B cell (primary cell): ENCODE measurements around the gene DLX2. TPM values are rescaled to one million over a fixed set of nuclear protein-coding genes. Genes with fewer than 3 reads are reported as not detected.

Experiments used
- ATAC-seq: fragments of 200-7000 bp; cut with Tn5 transposase; one replicate; pipeline ENCODE4 v1.10.0; 2021; ENCODE audit warnings: low read depth, mild to moderate bottlenecking, moderate number of reproducible peaks, moderate library complexity
- CTCF ChIA-PET: fragments of 350-600 bp; sonication (Branson Sonifier 250); formaldehyde crosslinking; loops from one replicate; lab custom pipeline; 2021; ENCODE audit warnings: antibody characterized with exemption, inconsistent platforms; lab: Charles Lee
- POLR2A ChIA-PET: fragments of 350-600 bp; sonication (Branson Sonifier 250); formaldehyde crosslinking; loops from one replicate; lab custom pipeline; 2021; ENCODE audit warnings: antibody characterized with exemption; lab: Charles Lee
- DNase-seq: peaks from one replicate; pipeline ENCODE4 v3.0.0; 2013
- H2AFZ ChIP-seq: 2 replicates; pipeline ENCODE4 v1.6.1; 2012; ENCODE audit warnings: mild to moderate bottlenecking, low read depth, low read length; ENCODE audit not compliant: insufficient read depth, poor library complexity, severe bottlenecking
- H3K27ac ChIP-seq, 2 donors: 1 replicate in 1 of 2; 2 replicates in 1 of 2; pipeline ENCODE4 v1.5.1; 2012 to 2013; ENCODE audit warnings: low read length in 2 of 2, mild to moderate bottlenecking in 2 of 2, moderate library complexity in 1 of 2
- H3K27me3 ChIP-seq, 4 experiments: fragments of 200-600 bp in 1 of 4; sonication (generic) in 1 of 4; replicated peaks in 1 of 4; 1 replicate in 2 of 4; 2 replicates in 2 of 4; pipeline versions ENCODE4 v1.6.1 to v1.7.0; 2013 to 2016; ENCODE audit warnings: low read length in 3 of 4, mild to moderate bottlenecking in 2 of 4, mixed read lengths in 1 of 4, moderate library complexity in 1 of 4; ENCODE audit not compliant: insufficient read depth in 4 of 4, control insufficient read depth in 3 of 4; ENCODE audit errors: control extremely low read depth in 1 of 4
- H3K36me3 ChIP-seq, 2 experiments: replicated peaks in 1 of 2; 1 replicate in 1 of 2; 2 replicates in 1 of 2; pipeline versions ENCODE4 v1.6.1 to v1.7.1; 2013; ENCODE audit warnings: low read length in 1 of 2; ENCODE audit not compliant: insufficient read depth in 2 of 2, control insufficient read depth in 1 of 2; ENCODE audit errors: control extremely low read depth in 1 of 2, extremely low read depth in 1 of 2
- H3K4me1 ChIP-seq, 2 donors: fragments of 200-600 bp in 1 of 2; sonication (generic) in 1 of 2; 1 replicate in 1 of 2; 2 replicates in 1 of 2; pipeline versions ENCODE4 v1.5.1 to v1.6.1; 2013 to 2017; ENCODE audit warnings: low read length in 2 of 2; ENCODE audit not compliant: control insufficient read depth in 2 of 2, insufficient read depth in 2 of 2
- H3K4me2 ChIP-seq: replicated peaks from 2 replicates; pipeline ENCODE3; 2012; ENCODE audit warnings: mild to moderate bottlenecking, low read depth, low read length; ENCODE audit not compliant: poor library complexity, severe bottlenecking
- H3K4me3 ChIP-seq, 5 experiments: fragments of 200-600 bp in 1 of 5; sonication (generic) in 1 of 5; 1 replicate in 3 of 5; 2 replicates in 2 of 5; pipeline versions ENCODE4 v1.5.1 to v1.7.0; 2011 to 2016; ENCODE audit warnings: low read length in 4 of 5, mild to moderate bottlenecking in 4 of 5, low read depth in 2 of 5, control low read depth in 1 of 5, moderate library complexity in 1 of 5; ENCODE audit not compliant: insufficient read depth in 1 of 5; ENCODE audit errors: control extremely low read depth in 1 of 5, extremely low read depth in 1 of 5
- H3K79me2 ChIP-seq: fragments of 200-600 bp; sonication (generic); one replicate; pipeline ENCODE4 v1.6.0; 2016; ENCODE audit warnings: low read length; ENCODE audit not compliant: control insufficient read depth, insufficient read depth
- H3K9ac ChIP-seq: fragments of 200-600 bp; sonication (generic); 2 replicates; pipeline ENCODE4 v1.6.1; 2017; ENCODE audit warnings: mild to moderate bottlenecking, low read length, moderate library complexity
- H3K9me3 ChIP-seq, 3 donors: one replicate each; pipeline versions ENCODE4 v1.6.1 to v1.7.1; 2013; ENCODE audit warnings: low read length in 2 of 3; ENCODE audit not compliant: control insufficient read depth in 2 of 3, insufficient read depth in 1 of 3; ENCODE audit errors: control extremely low read depth in 1 of 3
- H4K20me1 ChIP-seq: 2 replicates; pipeline ENCODE4 v1.6.0; 2012; ENCODE audit warnings: mild to moderate bottlenecking, low read length; ENCODE audit not compliant: insufficient read depth, control insufficient read depth, poor library complexity, severe bottlenecking
- H3K27ac Mint-ChIP-seq: one replicate; pipeline ENCODE4 v1.8.0; 2021; ENCODE audit warnings: mixed read lengths
- H3K27me3 Mint-ChIP-seq: one replicate; pipeline ENCODE4 v1.8.0; 2021; ENCODE audit warnings: mixed read lengths
- H3K4me1 Mint-ChIP-seq: one replicate; pipeline ENCODE4 v1.8.0; 2021; ENCODE audit warnings: mixed read lengths
- H3K4me3 Mint-ChIP-seq: one replicate; pipeline ENCODE4 v1.8.0; 2021; ENCODE audit warnings: mixed read lengths
- H3K9me3 Mint-ChIP-seq: one replicate; pipeline ENCODE4 v1.8.0; 2022; ENCODE audit warnings: mixed read lengths; ENCODE audit not compliant: insufficient read depth
- EZH2 ChIP-seq: IDR thresholded peaks from 2 replicates; pipeline ENCODE4 v1.6.1; 2012; ENCODE audit warnings: borderline replicate concordance, low read depth, mild to moderate bottlenecking, moderate library complexity, low read length; ENCODE audit not compliant: insufficient read depth, poor library complexity, severe bottlenecking
- WGBS: methylation state at CpG from one replicate; pipeline ENCODE4 v1.1.5; 2013; ENCODE audit warnings: missing lambda C conversion rate; ENCODE audit not compliant: insufficient coverage; 5-methylcytosine and 5-hydroxymethylcytosine counted together
- intact Hi-C: fragments of 100-400 bp; cut with micrococcal nuclease; formaldehyde crosslinking; loops from one replicate; pipeline ENCODE4 v1.10.0; 2022
- polyA plus RNA-seq: library from polyadenylated mRNA; depleted of rRNA; stranded (reverse); fragments of >200 nt; gene quantifications from 2 replicates; pipeline ENCODE4 v1.2.3, GENCODE V29; 2012
- total RNA-seq, 2 donors: library from RNA; stranded (reverse); fragments of 120-200 nt in 1 of 2; gene quantifications; 1 replicate in 1 of 2; 2 replicates in 1 of 2; pipeline versions ENCODE4 v1.2.3 to v1.2.4, GENCODE V29; 2013 to 2022
- TF ChIP-seq, protein P1 (sequence below): fragments of 200-600 bp; IDR thresholded peaks from one replicate; pipeline ENCODE4 v1.8.0; 2022; ENCODE audit warnings: antibody characterized with exemption, mild to moderate bottlenecking

The DLX2 gene
- total and polyA plus RNA-seq, 2 donors (not counting 1 experiment from before 2014, with no cell fraction given): 0.13 to 0.52 TPM

- no peak overlapping the region for H3K27ac ChIP-seq
- Mint-ChIP-seq H3K4me3 (peak overlapping the region; percentile 72), H3K4me1 (peaks cover 41% of the 10 kb centered on the region), H3K27ac (peak overlapping the region; percentile 47), H3K27me3 (peaks cover 55% of the 10 kb centered on the region), H3K9me3 (no peaks in the 10 kb centered on the region)
- peaks cover 63 to 85% of the 10 kb centered on the region in 2 donors for H3K4me1 ChIP-seq
- DNase-seq: peak; percentile 66
- peak overlapping the region in 1 of 5 experiments; percentile 36 for H3K4me3 ChIP-seq
- no peaks in the 10 kb centered on the region for H3K36me3 ChIP-seq
- H3K27me3 ChIP-seq: peaks cover 0 to 100% (median 90%) of the 10 kb centered on the region in 4 experiments
- TF ChIP-seq, protein P1, sequence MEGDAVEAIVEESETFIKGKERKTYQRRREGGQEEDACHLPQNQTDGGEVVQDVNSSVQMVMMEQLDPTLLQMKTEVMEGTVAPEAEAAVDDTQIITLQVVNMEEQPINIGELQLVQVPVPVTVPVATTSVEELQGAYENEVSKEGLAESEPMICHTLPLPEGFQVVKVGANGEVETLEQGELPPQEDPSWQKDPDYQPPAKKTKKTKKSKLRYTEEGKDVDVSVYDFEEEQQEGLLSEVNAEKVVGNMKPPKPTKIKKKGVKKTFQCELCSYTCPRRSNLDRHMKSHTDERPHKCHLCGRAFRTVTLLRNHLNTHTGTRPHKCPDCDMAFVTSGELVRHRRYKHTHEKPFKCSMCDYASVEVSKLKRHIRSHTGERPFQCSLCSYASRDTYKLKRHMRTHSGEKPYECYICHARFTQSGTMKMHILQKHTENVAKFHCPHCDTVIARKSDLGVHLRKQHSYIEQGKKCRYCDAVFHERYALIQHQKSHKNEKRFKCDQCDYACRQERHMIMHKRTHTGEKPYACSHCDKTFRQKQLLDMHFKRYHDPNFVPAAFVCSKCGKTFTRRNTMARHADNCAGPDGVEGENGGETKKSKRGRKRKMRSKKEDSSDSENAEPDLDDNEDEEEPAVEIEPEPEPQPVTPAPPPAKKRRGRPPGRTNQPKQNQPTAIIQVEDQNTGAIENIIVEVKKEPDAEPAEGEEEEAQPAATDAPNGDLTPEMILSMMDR: peak; percentile 70
- peak; percentile 35 for TF ChIP-seq EZH2
- no peak overlapping the region for H2AFZ ChIP-seq
- ChIA-PET POLR2A (no interaction called here), CTCF (interaction anchor here (0.8 to 7.3 kb wide), 9 partner anchors 10 to 1285 kb away, joined by 3 to 58 read pairs (median 3); partner anchors contain the start of gene DLX1)
- H4K20me1 ChIP-seq: peaks cover 15% of the 10 kb centered on the region
- peak overlapping the region; percentile 60 for H3K9ac ChIP-seq
- H3K9me3 ChIP-seq: peaks cover 0 to 89% (median 11%) of the 10 kb centered on the region in 3 donors
- no peaks in the 10 kb centered on the region for H3K79me2 ChIP-seq
- H3K4me2 ChIP-seq: peak overlapping the region; percentile 81
- intact Hi-C loops: loop anchor here (5.0 to 10.0 kb wide), 4 partner anchors 181 to 531 kb away; partner anchors contain the start of genes HAT1 and PDK1
- ATAC-seq: no peak
- WGBS: 0% methylated on average over 5 of the region's 25 CpGs
These were observed 972 bp upstream of the DLX2 start for GRCh38 chr2:172103471-172104272.
